SK-N-SH treated with all-trans-retinoic acid at 6 μM for 48 hours (cell line): ENCODE measurements around the gene SLC50A1.
"Not testable (repeated sequence)": the region's sequence is repeated elsewhere in the genome, so short reads cannot be mapped to it uniquely, and the experiment has no call there.

ENCODE experiments used
- ATAC-seq: fragments of 200-7000 bp; cut with Tn5 transposase; 3 replicates; pipeline ENCODE4 v1.9.1; 2020; ENCODE audit warnings: mild to moderate bottlenecking, moderate library complexity
- ARNTL ChIP-seq: fragments of 450-650 bp; formaldehyde crosslinking; IDR thresholded peaks from 2 replicates; pipeline ENCODE4 v1.5.0; 2020; ENCODE audit warnings: low read depth, mild to moderate bottlenecking, moderate library complexity, borderline replicate concordance
- BACH2 ChIP-seq: fragments of 250-450 bp; sonication (Bioruptor Pico); IDR thresholded peaks from 2 replicates; pipeline ENCODE4 v1.9.0; 2021; ENCODE audit warnings: mild to moderate bottlenecking, borderline replicate concordance
- ESRRG ChIP-seq: fragments of 250-450 bp; sonication (Bioruptor Pico); IDR thresholded peaks from 2 replicates; pipeline ENCODE4 v1.6.1; 2021; ENCODE audit warnings: mild to moderate bottlenecking
- GLIS3 ChIP-seq: fragments of 250-450 bp; sonication (Bioruptor Pico); IDR thresholded peaks from 2 replicates; pipeline ENCODE4 v1.5.0; 2020; ENCODE audit warnings: mild to moderate bottlenecking, moderate library complexity
- ISL1 ChIP-seq: fragments of 250-450 bp; sonication (Bioruptor Pico); IDR thresholded peaks from 2 replicates; pipeline ENCODE4 v2.1.2; 2022; ENCODE audit warnings: mild to moderate bottlenecking, moderate library complexity
- OSR1 ChIP-seq: fragments of 250-450 bp; sonication (Bioruptor Pico); IDR thresholded peaks from 2 replicates; pipeline ENCODE4 v1.8.0; 2022; ENCODE audit warnings: moderate library complexity, mild to moderate bottlenecking, inconsistent platforms
- PPARA ChIP-seq: fragments of 250-450 bp; sonication (Bioruptor Pico); IDR thresholded peaks from 2 replicates; pipeline ENCODE4 v1.5.0; 2020; ENCODE audit warnings: mild to moderate bottlenecking, borderline replicate concordance
- RARB ChIP-seq: fragments of 250-450 bp; sonication (Bioruptor Pico); IDR thresholded peaks from 2 replicates; pipeline ENCODE4 v1.8.0; 2021; ENCODE audit warnings: mild to moderate bottlenecking, moderate library complexity
- TOX ChIP-seq: fragments of 250-450 bp; sonication (Bioruptor Pico); IDR thresholded peaks from 2 replicates; pipeline ENCODE4 v1.8.0; 2021; ENCODE audit warnings: mild to moderate bottlenecking, moderate library complexity, borderline replicate concordance
- ZC3H10 ChIP-seq: fragments of 250-450 bp; sonication (Bioruptor Pico); IDR thresholded peaks from 2 replicates; pipeline ENCODE4 v1.5.1; 2021; ENCODE audit warnings: mild to moderate bottlenecking, moderate library complexity
- ZFP3 ChIP-seq: fragments of 250-450 bp; sonication (Bioruptor Pico); IDR thresholded peaks from 2 replicates; pipeline ENCODE4 v1.5.0; 2020; ENCODE audit warnings: mild to moderate bottlenecking, moderate library complexity
- ZFP30 ChIP-seq: fragments of 450-650 bp; formaldehyde crosslinking; IDR thresholded peaks from 2 replicates; pipeline ENCODE4 v1.5.0; 2022; ENCODE audit warnings: mild to moderate bottlenecking, moderate library complexity
- ZNF70 ChIP-seq: fragments of 450-650 bp; formaldehyde crosslinking; IDR thresholded peaks from 2 replicates; pipeline ENCODE4 v1.5.0; 2020; ENCODE audit warnings: mild to moderate bottlenecking, moderate library complexity
- ZNF8 ChIP-seq: fragments of 450-650 bp; formaldehyde crosslinking; IDR thresholded peaks from 2 replicates; pipeline ENCODE4 v1.5.0; 2020; ENCODE audit warnings: mild to moderate bottlenecking, moderate library complexity
- TF ChIP-seq, protein P1 (sequence below): fragments of 250-450 bp; sonication (Bioruptor Pico); IDR thresholded peaks from 2 replicates; pipeline ENCODE4 v1.8.0; 2020; ENCODE audit warnings: mild to moderate bottlenecking, moderate library complexity, borderline replicate concordance
- TF ChIP-seq, protein P2 (sequence below): fragments of 250-450 bp; sonication (Bioruptor Pico); IDR thresholded peaks from 2 replicates; pipeline ENCODE4 v1.5.1; 2021; ENCODE audit warnings: mild to moderate bottlenecking, moderate library complexity
- TF ChIP-seq, protein P3 (sequence below): fragments of 250-450 bp; sonication (Bioruptor Pico); IDR thresholded peaks from 2 replicates; pipeline ENCODE4 v1.5.0; 2020; ENCODE audit warnings: mild to moderate bottlenecking, moderate library complexity

SLC50A1 gene

GRCh38 chr1:155117610-155118009 is 18.0 kb upstream of the SLC50A1 start:
- ATAC-seq = no peak
- TF ChIP-seq ZFP30 (CRISPR knock-in tag) (no peak), ARNTL (CRISPR knock-in tag) (no peak), ZNF8 (CRISPR knock-in tag) (no peak), PPARA (CRISPR knock-in tag) (no peak)
- TF ChIP-seq, protein P1, sequence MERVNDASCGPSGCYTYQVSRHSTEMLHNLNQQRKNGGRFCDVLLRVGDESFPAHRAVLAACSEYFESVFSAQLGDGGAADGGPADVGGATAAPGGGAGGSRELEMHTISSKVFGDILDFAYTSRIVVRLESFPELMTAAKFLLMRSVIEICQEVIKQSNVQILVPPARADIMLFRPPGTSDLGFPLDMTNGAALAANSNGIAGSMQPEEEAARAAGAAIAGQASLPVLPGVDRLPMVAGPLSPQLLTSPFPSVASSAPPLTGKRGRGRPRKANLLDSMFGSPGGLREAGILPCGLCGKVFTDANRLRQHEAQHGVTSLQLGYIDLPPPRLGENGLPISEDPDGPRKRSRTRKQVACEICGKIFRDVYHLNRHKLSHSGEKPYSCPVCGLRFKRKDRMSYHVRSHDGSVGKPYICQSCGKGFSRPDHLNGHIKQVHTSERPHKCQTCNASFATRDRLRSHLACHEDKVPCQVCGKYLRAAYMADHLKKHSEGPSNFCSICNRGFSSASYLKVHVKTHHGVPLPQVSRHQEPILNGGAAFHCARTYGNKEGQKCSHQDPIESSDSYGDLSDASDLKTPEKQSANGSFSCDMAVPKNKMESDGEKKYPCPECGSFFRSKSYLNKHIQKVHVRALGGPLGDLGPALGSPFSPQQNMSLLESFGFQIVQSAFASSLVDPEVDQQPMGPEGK (CRISPR knock-in tag) = no peak
- TF ChIP-seq, all 23 proteins: peak for 0

DNA sequence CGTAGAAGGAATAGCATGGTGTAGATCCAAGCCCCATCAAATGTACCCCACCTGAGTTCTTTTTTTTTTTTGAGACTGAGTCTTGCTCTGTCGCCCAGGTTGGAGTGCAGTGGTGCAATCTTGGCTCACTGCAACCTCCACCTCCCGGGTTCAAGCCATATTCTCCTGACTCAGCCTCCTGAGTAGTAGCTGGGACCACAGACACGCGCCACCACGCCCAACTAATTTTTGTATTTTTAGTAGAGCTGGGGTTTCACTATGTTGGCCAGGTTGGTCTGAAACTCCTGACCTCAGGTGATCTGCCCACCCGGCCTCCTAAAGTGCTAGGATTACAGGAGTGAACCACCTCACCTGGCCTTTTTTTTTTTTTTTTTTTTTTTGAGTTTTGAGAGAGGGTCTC is 17.6 kb upstream of the SLC50A1 start:
- ATAC-seq = not testable (repeated sequence)

DNA sequence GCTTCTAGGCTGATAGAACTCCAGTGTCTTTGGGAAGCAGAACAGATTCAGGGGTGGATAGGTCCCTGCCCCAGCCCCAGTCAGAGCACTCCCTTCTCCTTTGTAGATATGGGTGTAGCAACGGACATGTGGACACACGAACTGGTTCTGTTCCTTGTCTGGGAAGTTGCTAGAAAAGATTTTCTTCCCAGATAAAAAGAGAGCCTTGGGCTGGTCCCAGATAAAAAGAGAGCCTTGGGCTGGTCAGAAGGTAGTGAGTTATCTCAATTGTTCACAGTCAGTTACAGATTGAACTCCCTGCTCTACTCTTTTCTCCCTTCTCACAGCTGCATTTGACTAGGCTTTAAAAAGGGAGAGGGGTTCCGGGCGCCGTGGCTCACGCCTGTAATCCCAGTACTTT is 15.4 kb upstream of the SLC50A1 start:
- TF ChIP-seq, protein P2, sequence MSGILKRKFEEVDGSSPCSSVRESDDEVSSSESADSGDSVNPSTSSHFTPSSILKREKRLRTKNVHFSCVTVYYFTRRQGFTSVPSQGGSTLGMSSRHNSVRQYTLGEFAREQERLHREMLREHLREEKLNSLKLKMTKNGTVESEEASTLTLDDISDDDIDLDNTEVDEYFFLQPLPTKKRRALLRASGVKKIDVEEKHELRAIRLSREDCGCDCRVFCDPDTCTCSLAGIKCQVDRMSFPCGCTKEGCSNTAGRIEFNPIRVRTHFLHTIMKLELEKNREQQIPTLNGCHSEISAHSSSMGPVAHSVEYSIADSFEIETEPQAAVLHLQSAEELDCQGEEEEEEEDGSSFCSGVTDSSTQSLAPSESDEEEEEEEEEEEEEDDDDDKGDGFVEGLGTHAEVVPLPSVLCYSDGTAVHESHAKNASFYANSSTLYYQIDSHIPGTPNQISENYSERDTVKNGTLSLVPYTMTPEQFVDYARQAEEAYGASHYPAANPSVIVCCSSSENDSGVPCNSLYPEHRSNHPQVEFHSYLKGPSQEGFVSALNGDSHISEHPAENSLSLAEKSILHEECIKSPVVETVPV = no peak
- TF ChIP-seq RARB (CRISPR knock-in tag) = no peak
- TF ChIP-seq, protein P1 (CRISPR knock-in tag) = no peak
- TF ChIP-seq, protein P3, sequence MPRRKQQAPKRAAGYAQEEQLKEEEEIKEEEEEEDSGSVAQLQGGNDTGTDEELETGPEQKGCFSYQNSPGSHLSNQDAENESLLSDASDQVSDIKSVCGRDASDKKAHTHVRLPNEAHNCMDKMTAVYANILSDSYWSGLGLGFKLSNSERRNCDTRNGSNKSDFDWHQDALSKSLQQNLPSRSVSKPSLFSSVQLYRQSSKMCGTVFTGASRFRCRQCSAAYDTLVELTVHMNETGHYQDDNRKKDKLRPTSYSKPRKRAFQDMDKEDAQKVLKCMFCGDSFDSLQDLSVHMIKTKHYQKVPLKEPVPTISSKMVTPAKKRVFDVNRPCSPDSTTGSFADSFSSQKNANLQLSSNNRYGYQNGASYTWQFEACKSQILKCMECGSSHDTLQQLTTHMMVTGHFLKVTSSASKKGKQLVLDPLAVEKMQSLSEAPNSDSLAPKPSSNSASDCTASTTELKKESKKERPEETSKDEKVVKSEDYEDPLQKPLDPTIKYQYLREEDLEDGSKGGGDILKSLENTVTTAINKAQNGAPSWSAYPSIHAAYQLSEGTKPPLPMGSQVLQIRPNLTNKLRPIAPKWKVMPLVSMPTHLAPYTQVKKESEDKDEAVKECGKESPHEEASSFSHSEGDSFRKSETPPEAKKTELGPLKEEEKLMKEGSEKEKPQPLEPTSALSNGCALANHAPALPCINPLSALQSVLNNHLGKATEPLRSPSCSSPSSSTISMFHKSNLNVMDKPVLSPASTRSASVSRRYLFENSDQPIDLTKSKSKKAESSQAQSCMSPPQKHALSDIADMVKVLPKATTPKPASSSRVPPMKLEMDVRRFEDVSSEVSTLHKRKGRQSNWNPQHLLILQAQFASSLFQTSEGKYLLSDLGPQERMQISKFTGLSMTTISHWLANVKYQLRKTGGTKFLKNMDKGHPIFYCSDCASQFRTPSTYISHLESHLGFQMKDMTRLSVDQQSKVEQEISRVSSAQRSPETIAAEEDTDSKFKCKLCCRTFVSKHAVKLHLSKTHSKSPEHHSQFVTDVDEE (CRISPR knock-in tag) = no peak
- TF ChIP-seq ZNF70 (CRISPR knock-in tag) = no peak
- TF ChIP-seq GLIS3 (CRISPR knock-in tag) = no peak
- TF ChIP-seq ESRRG = no peak
- no peak for TF ChIP-seq BACH2 (CRISPR knock-in tag)
- TF ChIP-seq ZNF8 (CRISPR knock-in tag) = no peak
- TF ChIP-seq OSR1 = no peak
- no peak for TF ChIP-seq ARNTL (CRISPR knock-in tag)
- TF ChIP-seq ZFP3 (CRISPR knock-in tag) = no peak
- ATAC-seq = peak; percentile 22; the same call in 2 of the 3 replicates

GRCh38 chr1:155121249-155121648 is 14.4 kb upstream of the SLC50A1 start:
- no peak for ATAC-seq

GRCh38 chr1:155122308-155122707 is 13.3 kb upstream of the SLC50A1 start:
- TF ChIP-seq BACH2 (CRISPR knock-in tag) (no peak), ZC3H10 (CRISPR knock-in tag) (no peak)
- ATAC-seq = no peak

More at GRCh38 chr1:155121249-155121648, 14.4 kb upstream of the SLC50A1 start:
- TF ChIP-seq ESRRG = no peak
- TF ChIP-seq ZFP3 (CRISPR knock-in tag) = no peak
- TF ChIP-seq TOX (CRISPR knock-in tag) = no peak
- TF ChIP-seq, protein P2 = no peak
- no peak for TF ChIP-seq ISL1 (CRISPR knock-in tag)
- TF ChIP-seq, all 23 proteins: peak for 0
